Stomach (tissue), 9 donors: ENCODE data around the gene SYT11. TPM values are rescaled to one million over a fixed set of nuclear protein-coding genes. Genes with fewer than 3 reads are reported as not detected.

Experiments used
- DNase-seq, 2 donors: peaks; one replicate each; pipeline versions ENCODE4 v3.0.0 to v3.0.0-alpha.2; 2013 to 2019
- H3K27ac ChIP-seq, 5 donors: fragments of 200-600 bp in 4 of 5; sonication (generic) in 4 of 5; one replicate each; pipeline ENCODE4 v1.5.1; 2013 to 2019; ENCODE audit warnings: mild to moderate bottlenecking in 1 of 5, moderate library complexity in 1 of 5
- H3K27me3 ChIP-seq, 3 donors: fragments of 200-600 bp; sonication (generic); one replicate each; pipeline ENCODE4 v1.5.1; 2017 to 2019; ENCODE audit warnings: mixed run types in 1 of 3
- H3K36me3 ChIP-seq, 4 donors: fragments of 200-600 bp; sonication (generic); 1 replicate in 3 of 4; 2 replicates in 1 of 4; pipeline ENCODE4 v1.5.1; 2016 to 2019
- H3K4me1 ChIP-seq, 4 donors: fragments of 200-600 bp; sonication (generic); one replicate each; pipeline ENCODE4 v1.5.1; 2016 to 2019
- H3K4me3 ChIP-seq, 4 donors: fragments of 200-600 bp; sonication (generic) in 3 of 4; one replicate each; pipeline ENCODE4 v1.5.1; 2016 to 2019; ENCODE audit warnings: mild to moderate bottlenecking in 1 of 4
- H3K9me3 ChIP-seq, 4 donors: fragments of 200-600 bp; sonication (generic); one replicate each; pipeline ENCODE4 v1.5.1; 2016 to 2019
- EP300 ChIP-seq: sonication (generic); formaldehyde crosslinking; IDR thresholded peaks from one replicate; pipeline ENCODE4 v1.6.1; 2017; ENCODE audit warnings: antibody characterized with exemption
- POLR2A ChIP-seq, 4 donors: fragments of 450-650 bp; IDR thresholded peaks; one replicate each; pipeline ENCODE4 v1.6.1; 2016; ENCODE audit warnings: antibody characterized with exemption in 4 of 4, control low read depth in 2 of 4, mild to moderate bottlenecking in 1 of 4, moderate library complexity in 1 of 4
- POLR2AphosphoS5 ChIP-seq, 3 donors: sonication (generic); formaldehyde crosslinking; IDR thresholded peaks; one replicate each; pipeline ENCODE4 v1.6.1; 2016; ENCODE audit warnings: antibody characterized with exemption in 3 of 3
- WGBS, 5 donors: extraction: QIAGEN DNeasy Blood & Tissue Kit in 3 of 5; methylation state at CpG; one replicate each; pipeline versions ENCODE4 v1.1.5 to v1.1.7; 2013 to 2018; 5-methylcytosine and 5-hydroxymethylcytosine counted together
- intact Hi-C: fragments of 100-400 bp; cut with DNase I; formaldehyde crosslinking; loops from one replicate; pipeline ENCODE4 v1.15.1; 2023; ENCODE audit warnings: low total_unique reads
- polyA plus RNA-seq, 3 donors: library from polyadenylated mRNA; stranded (reverse); fragments of 200-250 nt; gene quantifications; one replicate each; pipeline ENCODE4 v1.2.3, GENCODE V29; 2013
- total RNA-seq, 5 donors: library from RNA; depleted of rRNA; stranded (reverse); fragments of >200 nt; gene quantifications; one replicate each; pipeline versions ENCODE4 v1.1.0 to v1.2.3, GENCODE V29; 2014 to 2016
- TF ChIP-seq, protein P1 (sequence below), 7 experiments: fragments of 450-650 bp in 4 of 7; fragments of 200-600 bp in 3 of 7; sonication (generic) in 3 of 7; IDR thresholded peaks; one replicate each; pipeline ENCODE4 v1.5.1; 2016 to 2019; ENCODE audit warnings: antibody characterized with exemption in 7 of 7, control low read depth in 2 of 7, mild to moderate bottlenecking in 1 of 7
- donor health status: healthy with polysubstance abuse.
- donor health status: Bipolar disorder and iron deficiency.
- donor health status: healthy.

The SYT11 gene
- total and polyA plus RNA-seq, 8 donors, result 0.76 to 12.9 (median 1.7) TPM

DNA sequence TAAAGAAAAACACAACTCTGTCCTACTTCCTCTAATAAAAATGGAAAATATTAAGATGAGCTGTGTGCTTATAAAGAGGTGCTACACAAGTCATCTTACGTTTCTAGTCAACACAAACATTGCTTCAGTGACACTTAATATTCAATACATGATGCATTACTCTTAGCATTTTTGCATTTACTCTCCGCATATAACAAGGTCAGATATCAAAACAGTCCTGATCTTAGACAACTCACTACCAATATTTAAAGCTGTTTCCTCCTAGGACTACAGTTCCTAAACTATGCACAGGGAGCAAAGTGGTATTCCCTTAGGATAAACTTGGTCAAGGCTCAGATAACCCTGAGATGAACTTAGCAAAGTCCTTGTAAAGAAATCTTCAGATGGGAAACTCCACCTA, 39.5 kb downstream of the SYT11 start:
- Histone ChIP-seq H3K9me3 (no peaks in the 10 kb centered on the region), H3K36me3 (peaks cover 60 to 82% (median 80%) of the 10 kb centered on the region in 4 donors), H3K27ac (no peak overlapping the region), H3K27me3 (no peaks in the 10 kb centered on the region), H3K4me3 (no peak overlapping the region), H3K4me1 (peaks cover 0 to 9% (median 5%) of the 10 kb centered on the region in 4 donors)
- TF ChIP-seq POLR2AphosphoS5 (IDR thresholded peaks at IDR 0.05), result no peak
- no peak for TF ChIP-seq EP300
- TF ChIP-seq, protein P1, sequence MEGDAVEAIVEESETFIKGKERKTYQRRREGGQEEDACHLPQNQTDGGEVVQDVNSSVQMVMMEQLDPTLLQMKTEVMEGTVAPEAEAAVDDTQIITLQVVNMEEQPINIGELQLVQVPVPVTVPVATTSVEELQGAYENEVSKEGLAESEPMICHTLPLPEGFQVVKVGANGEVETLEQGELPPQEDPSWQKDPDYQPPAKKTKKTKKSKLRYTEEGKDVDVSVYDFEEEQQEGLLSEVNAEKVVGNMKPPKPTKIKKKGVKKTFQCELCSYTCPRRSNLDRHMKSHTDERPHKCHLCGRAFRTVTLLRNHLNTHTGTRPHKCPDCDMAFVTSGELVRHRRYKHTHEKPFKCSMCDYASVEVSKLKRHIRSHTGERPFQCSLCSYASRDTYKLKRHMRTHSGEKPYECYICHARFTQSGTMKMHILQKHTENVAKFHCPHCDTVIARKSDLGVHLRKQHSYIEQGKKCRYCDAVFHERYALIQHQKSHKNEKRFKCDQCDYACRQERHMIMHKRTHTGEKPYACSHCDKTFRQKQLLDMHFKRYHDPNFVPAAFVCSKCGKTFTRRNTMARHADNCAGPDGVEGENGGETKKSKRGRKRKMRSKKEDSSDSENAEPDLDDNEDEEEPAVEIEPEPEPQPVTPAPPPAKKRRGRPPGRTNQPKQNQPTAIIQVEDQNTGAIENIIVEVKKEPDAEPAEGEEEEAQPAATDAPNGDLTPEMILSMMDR (IDR thresholded peaks at IDR 0.05), result no peak
- no peak for TF ChIP-seq POLR2A (IDR thresholded peaks at IDR 0.05)
- 72 to 87% (median 80%) methylated on average over 2 of the region's 2 CpGs for WGBS, 5 donors
- no peak for DNase-seq
- intact Hi-C loops, result no loop called here

GRCh38 chr1:155899683-155900082, 40.3 kb downstream of the SYT11 start:
- Histone ChIP-seq H3K27me3 (no peaks in the 10 kb centered on the region), H3K9me3 (no peaks in the 10 kb centered on the region), H3K36me3 (peaks cover 68 to 90% (median 88%) of the 10 kb centered on the region in 4 donors), H3K4me3 (no peak overlapping the region), H3K27ac (no peak overlapping the region), H3K4me1 (peaks cover 0 to 5% (median 0%) of the 10 kb centered on the region in 4 donors)
- 94 to 100% (median 96%) methylated on average over 2 of the region's 2 CpGs for WGBS, 5 donors
- no peak for DNase-seq
- intact Hi-C loops, result no loop called here
- TF ChIP-seq EP300 (no peak), POLR2A (IDR thresholded peaks at IDR 0.05) (no peak), POLR2AphosphoS5 (IDR thresholded peaks at IDR 0.05) (no peak)
- TF ChIP-seq, protein P1 (IDR thresholded peaks at IDR 0.05), result no peak

DNA sequence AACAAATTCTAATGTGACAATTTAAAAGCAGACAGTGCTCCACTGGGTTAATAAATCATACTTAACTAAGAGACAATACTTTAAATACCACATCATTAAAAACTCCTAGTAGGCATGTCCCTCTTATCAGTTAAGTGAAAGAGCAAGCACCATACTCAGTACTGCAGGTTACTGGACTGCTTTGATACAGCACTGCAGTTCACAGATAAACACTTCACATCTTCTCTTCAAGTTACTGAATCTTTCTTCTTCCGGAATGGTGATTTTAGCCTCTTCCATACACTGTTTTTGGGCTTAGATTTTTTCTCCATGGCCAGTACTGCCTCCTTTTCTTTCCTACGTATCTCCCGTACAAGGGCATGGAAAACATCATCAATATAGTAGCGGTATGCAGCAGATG, 40.8 kb downstream of the SYT11 start:
- TF ChIP-seq POLR2AphosphoS5 (IDR thresholded peaks at IDR 0.05), result no peak
- TF ChIP-seq EP300, result no peak
- TF ChIP-seq, protein P1 (IDR thresholded peaks at IDR 0.05), result no peak
- no peak for TF ChIP-seq POLR2A (IDR thresholded peaks at IDR 0.05)
- Histone ChIP-seq H3K36me3 (peaks cover 72 to 95% (median 93%) of the 10 kb centered on the region in 4 donors), H3K9me3 (no peaks in the 10 kb centered on the region), H3K27ac (no peak overlapping the region), H3K27me3 (no peaks in the 10 kb centered on the region), H3K4me3 (no peak overlapping the region), H3K4me1 (peaks cover 0 to 5% (median 0%) of the 10 kb centered on the region in 4 donors)
- no peak for DNase-seq
- intact Hi-C loops, result no loop called here
- 86 to 94% (median 92%) methylated on average over 4 of the region's 4 CpGs for WGBS, 5 donors

- Histone ChIP-seq H3K4me1 (peaks cover under 1 to 14% (median 5%) of the 10 kb centered on the region in 4 donors), H3K4me3 (no peak overlapping the region), H3K27me3 (no peaks in the 10 kb centered on the region), H3K27ac (no peak overlapping the region), H3K36me3 (peaks cover 74 to 100% (median 100%) of the 10 kb centered on the region in 4 donors), H3K9me3 (no peaks in the 10 kb centered on the region)
- 91 to 94% (median 92%) methylated on average over 12 of the region's 12 CpGs for WGBS, 5 donors
- TF ChIP-seq POLR2AphosphoS5 (IDR thresholded peaks at IDR 0.05) (no peak), EP300 (no peak), POLR2A (IDR thresholded peaks at IDR 0.05) (no peak)
- TF ChIP-seq, protein P1 (IDR thresholded peaks at IDR 0.05), result no peak
- DNase-seq, result no peak
- intact Hi-C loops, result no loop called here
These were observed 44.9 kb downstream of the SYT11 start for GRCh38 chr1:155904261-155904660.
